Stromal cell of bone marrow (primary cell): ENCODE data around the gene LAMA3.
A peak's percentile ranks its signal among the peaks of the same experiment; 100 is the strongest.
"Not testable (repeated sequence)": the region's sequence is repeated elsewhere in the genome, so short reads cannot be mapped to it uniquely, and the experiment has no call there.

ENCODE experiments used
- DNase-seq: peaks from one replicate; pipeline ENCODE4 v3.0.0-alpha.2; 2012; ENCODE audit warnings: low read depth

The LAMA3 gene

DNA sequence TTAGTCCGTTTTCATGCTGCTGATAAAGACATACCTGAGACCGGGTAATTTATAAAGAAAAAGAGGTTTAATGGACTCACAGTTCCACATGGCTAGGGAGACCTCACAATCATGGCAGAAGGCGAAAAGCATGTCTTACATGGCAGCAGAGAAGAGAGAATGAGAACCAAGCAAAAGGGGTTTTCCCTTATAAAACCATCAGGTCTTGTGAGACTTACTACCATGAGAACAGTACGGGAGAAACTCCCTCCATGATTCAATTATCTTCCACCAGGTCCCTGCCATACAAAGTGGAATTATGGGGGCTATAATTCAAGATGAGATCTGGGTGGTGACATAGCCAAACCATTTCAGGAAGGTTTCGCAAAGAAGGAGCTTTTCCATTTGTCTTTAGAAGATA, 44.0 kb downstream of the LAMA3 start:
- not testable (repeated sequence) for DNase-seq

DNA sequence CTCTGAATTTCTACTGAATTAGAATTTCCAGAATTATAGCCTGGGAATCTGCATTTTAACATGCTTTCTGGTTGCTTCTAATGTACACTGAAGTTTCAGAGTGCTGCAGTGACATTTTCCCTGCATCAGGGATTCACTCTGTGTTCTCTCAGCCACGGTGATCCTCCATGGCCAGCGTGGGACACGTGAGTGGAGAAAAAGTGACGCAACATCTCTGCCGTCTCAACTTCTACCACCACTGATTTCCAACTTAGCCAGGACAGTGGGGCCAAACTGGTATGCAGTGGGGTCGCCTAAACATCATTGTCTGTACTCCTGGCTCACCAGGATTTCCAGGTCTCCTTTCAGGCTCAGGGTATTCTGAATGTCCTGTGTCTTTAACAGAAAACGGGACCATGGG, 44.6 kb downstream of the LAMA3 start:
- DNase-seq: no peak

DNA sequence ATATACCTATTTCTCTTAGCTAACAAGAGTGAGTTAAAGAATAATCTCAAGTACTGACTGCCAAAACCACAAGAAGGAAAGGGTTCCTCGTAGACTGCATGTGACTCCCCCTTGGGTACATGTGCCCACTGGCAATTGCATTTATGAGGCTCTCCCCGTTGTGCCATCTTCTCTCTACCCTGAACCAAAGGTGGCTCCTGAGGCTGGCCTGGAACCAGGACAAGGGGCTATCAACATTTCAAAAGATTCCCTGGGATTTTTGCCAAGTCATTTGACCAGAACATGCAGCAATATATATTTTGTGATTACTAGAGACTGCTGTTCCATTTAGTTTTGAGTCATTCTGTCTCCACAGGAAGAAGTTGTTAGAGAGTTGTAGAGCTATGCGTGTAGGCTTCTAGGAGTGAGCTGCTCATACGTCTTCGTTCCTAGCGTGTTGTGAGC, 45.8 kb downstream of the LAMA3 start:
- DNase-seq: no peak

DNA sequence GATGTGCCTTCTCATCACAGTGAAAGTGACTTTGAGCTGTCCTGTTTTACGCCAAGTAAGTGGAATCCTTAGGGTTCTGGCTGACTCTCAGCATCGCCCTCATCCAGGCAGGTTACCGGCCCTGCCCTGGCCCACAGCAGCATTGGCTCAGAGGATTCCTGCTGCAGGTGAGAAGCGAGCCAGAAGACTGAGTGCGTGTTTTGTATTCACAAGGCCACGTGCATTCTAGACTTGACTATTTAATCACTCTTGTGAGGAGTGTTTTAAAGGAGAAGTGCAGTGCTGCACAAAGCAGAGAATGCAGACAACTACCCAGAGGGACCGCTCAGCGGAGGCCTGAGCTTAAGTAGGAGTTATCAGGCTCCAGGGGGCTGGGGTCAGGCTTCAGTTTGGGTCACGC, 48.3 kb downstream of the LAMA3 start:
- DNase-seq: no peak

DNA sequence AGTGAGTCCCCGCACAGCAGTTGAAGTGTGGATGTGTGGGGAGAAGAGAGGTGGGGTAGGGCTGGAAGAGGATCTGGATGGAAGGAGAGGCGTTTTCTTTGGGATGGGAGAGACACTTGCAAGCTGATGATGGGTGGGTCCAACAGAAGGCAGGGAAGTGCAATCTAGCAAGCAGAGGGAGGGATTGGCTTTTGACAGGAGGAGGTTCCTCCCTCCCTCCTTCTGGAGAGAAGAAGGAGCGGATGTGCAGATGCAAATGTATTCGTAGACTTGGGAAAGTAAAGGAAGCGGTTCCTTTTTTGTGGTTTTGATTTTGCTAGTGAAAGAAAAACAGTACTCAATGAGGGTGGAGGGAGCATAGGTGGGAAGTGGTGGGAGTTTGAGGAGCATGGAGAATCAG, 48.9 kb downstream of the LAMA3 start:
- no peak for DNase-seq

DNA sequence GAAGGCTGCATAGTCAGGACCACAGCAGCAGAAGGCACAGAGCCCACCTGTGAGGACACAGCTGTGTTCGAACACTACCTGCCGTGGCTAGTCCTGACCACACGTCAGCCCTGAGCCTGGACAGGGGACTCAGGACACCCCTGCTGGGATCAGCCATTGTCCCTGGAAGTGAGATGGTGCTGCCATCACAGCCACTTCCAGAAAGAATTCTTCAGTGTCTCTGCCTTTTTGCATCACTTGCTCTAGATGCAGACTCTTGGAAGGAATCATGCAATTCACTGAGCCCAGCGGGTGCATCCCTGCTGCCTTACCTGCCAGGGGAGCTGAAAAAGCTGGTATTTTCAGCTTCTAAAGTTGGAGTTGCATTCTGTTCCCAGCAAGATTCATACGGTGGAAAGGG, 49.3 kb downstream of the LAMA3 start:
- no peak for DNase-seq

DNA sequence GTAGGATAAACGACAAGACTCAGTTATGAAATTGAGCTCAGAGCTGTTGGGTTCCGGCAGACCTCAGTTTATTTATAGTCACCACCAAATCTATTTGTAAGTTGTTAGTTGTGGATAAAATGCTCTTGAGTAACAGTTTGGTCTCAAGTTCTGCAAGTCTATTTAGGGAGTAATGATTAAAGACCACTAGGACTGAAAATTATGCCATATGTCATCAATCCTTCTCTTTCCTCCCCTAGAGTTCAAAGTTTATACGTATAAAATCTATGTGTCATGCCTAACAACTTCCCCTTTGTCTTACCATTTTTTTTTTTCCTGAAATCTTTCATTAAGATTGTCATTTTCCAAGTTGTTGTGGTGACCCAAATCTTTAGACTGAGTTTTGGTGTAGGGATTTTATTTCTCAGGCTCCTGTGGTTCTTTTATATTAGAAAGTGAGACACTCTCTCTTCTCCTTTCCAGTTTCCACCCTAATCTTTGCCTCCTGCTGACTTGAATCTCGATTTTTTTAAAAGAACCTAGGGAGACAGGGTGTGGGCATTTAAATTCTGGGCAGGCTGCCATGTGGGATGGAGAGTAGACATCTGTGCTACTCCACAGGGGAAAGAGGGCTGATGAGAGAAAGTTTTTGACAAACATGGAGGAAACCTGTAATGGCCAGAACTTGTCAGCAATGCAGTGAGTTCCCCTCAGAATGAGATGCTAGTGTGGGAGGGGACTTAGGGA, 51.0 kb downstream of the LAMA3 start:
- DNase-seq: peak; percentile 40

DNA sequence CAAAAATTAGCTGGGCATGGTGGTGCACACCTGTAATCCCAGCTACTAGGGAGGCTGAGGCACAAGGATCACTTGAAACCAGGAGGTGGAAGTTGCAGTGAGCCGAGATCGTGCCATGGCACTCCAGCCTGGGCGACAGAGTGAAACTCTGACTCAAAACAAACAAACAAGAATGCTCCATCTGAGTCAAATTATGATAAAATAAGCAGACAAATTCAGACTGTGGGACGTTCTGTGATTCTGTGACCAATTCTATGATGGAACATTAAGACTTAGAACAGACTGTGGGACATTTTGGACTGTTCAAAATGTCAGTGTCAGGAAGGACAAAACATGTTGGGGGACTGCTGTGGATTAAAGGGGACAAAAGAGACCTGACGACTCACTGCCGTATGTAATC, 52.7 kb downstream of the LAMA3 start:
- DNase-seq: not testable (repeated sequence)

DNA sequence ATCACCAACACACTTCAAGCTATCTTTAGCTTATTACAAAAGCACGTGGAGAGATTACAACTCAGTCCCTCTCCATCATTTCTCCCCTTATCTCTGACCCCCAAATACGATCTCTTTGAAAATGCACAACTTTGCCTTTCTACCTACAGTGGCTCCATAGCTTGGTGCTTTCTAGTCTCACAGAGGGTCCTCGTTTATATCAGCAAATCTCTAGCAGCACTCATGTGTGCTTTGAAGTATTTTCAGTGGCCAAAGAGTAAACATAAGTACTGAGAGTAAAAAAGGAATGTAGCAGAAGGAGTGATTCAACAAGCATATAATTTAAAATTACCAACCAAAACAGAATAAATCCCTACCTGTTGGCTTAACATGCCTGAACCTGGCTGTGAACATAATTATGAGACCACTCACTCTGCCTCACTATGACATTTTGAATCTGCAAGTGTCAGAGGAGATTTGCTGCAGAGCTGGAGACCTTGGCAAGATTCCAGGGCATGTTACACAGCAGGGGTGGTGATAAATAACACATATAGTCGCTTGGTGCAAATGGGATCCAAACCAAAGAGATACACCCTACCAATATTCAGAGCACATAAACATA, 54.6 kb downstream of the LAMA3 start:
- no peak for DNase-seq

DNA sequence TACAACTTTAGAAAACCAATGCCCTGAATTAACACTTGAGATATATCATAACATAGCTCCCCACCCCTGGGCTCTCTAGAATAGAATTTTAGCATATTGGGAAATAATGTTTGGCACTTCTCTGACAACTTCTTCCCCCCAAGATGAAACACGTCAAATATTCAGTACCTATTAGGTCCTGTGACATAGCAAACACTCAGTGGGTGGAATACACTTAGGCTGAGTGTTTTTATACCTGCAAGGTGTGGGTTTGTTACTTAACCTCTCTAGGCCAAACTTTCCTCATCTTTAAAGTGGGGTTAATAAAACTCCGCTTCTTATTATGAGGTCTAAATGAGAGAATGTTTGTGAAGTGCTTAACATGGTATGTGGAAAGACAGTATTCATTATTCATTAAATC, 56.1 kb downstream of the LAMA3 start:
- DNase-seq: no peak

DNA sequence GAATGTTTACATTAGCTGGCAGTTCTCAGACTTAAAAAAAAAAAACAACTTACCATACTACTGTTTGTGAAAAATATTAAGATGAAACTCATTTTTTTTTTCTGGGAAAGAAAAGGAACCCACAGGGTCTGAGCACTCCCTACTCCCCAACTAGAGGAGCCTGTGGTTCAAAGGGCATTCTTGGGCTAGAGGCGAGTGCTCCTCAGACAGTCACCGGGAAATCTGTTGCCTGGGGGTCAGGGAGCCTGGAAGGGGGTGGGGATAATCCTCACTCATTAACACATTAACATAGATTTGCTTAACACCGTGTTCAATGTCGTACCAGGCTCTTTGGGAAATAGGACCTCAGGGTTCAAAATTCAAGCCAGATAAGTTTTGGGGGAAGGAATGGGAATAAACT, 57.6 kb downstream of the LAMA3 start:
- no peak for DNase-seq

DNA sequence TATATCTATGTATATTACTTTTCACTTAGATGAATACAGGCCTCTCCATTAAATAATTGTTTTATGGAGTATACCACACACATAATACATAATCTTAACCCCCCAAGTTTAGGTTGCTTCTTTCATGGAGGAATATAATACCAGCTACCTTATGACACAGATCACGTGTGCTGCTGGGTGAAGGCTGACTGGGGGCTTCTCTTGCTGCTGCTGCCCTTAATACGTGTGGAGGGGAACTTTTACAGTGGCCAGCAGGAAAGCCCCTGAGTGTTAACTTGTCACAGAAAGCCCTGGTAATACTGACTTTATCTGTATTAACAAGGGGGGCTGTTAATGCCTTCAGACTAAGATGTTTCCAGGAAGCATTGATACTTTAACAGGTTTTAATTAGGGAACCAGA, 63.1 kb downstream of the LAMA3 start:
- DNase-seq: no peak

DNA sequence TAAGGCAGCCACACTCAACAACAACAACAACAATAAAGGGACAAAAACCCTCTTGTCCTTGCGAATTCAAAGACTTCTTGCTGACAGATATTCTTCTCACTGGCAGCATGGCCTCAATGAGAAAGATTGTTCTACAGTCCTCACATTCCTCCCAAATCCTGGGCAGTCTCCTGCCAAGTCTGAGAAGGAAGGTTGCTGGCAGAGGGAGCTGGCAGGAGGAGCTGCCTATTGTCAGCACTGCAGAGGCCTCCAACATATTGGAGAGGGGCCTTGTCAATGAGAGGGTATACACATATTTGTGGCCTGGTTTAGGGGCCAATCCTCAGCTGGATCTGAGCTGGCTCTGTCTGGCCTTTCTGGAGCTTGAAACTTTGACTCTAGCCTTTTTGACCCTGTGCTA, 63.5 kb downstream of the LAMA3 start:
- DNase-seq: no peak

DNA sequence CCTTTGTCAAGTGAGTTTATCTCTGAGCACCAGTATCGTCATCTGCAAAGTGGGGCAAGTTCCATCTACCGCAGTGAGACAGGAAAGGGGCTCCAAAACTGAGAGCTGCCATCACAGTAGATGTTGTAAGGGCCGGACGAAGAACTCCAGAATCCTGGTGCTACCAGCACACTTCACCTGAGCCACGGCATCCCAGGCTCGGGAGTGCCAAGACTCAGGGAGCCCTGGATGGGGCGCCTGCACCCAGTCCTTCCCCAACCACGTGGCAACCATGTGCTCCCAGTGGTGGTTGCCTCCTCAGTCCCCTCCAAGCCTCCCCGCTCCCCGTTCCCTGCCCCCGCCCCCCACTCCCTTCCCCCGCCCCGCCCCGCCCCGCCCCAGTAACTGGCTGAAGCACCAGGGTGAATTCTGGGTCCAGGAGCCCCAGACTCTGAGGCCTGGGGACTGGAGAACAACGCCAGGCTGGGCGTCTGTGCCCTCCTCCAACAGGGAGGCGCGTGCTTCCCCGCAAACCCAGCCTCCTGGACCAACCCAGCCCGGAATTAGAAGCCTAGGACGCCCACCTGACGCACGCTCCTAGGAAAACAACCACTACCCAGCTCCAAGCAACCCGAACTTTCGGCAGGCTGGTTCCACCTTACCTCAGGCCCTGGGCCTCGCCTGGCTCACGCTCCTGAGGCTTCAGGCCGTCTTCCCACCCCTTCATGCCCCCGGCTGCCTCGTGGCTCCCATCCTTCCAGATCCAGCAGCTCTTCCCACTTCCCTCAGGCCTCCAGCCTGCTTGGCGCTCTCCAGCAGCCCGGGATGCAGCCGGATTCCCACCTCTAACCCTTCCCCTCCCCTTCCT, 67.6 kb downstream of the LAMA3 start:
- DNase-seq: no peak

DNA sequence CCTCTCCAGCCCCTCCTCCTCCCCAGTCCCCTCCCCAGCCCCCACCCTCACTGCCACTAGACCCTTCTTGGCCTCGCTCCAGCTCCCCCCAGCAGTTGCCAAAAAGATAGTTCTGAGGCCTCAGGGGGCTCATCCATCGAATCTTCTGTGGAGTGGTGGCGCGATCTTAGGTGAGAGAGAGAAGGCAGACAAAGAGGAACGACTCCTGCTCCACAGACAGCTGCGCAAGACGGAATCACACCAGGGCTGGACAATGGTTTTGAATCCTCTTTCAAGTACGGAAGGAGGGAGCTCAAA, 68.1 kb downstream of the LAMA3 start:
- no peak for DNase-seq

DNA sequence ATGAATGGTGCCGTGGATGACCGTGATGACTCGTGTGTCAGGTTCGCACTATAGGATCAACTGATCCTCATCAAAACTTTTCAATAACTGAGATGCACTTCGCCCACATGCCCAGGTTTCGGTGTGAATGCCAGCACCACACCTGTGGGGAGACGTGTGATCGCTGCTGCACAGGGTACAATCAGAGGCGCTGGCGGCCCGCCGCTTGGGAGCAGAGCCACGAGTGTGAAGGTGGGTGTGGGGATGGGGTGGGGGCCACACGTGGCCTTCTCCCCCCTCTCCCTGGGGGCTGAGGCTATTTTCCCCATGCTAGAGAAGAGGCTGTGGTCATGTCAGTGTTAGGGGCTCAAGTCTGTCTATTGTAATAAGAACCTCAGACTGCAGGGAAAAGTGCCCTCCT, 69.0 kb downstream of the LAMA3 start:
- no peak for DNase-seq

DNA sequence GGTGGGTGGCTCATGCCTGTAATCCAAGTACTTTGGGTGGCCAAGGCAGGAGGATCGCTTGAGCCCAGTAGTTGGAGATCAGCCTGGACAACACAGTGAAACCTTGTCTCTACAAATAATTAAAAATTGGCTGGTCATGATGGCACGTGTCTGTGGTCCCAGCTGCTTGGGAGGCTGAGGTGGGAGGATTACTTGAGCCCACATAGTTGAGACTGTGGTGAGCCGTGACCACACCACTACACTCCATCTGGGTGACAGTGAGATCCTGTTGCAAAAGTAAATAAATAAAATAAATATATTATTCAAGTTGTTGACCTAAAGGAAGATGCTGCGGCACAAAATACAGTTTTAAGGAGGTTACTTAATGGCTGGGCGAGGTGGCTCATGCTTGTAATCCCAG, 72.7 kb downstream of the LAMA3 start:
- no peak for DNase-seq

DNA sequence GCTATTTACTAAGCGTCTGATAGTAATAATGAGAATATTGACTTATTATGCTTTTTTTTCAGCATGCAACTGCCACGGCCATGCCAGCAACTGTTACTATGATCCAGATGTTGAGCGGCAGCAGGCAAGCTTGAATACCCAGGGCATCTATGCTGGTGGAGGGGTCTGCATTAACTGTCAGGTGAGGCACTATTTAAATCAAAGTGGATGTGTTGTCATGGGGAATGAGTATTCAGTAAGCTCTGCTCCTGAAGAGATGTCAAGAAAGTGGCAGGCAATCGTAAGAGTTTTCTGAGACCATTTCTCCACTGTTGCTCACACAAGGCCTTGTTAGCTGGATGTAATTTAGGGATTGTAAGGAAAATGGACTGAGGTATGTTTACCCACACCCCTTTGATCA, 74.1 kb downstream of the LAMA3 start:
- DNase-seq: no peak

DNA sequence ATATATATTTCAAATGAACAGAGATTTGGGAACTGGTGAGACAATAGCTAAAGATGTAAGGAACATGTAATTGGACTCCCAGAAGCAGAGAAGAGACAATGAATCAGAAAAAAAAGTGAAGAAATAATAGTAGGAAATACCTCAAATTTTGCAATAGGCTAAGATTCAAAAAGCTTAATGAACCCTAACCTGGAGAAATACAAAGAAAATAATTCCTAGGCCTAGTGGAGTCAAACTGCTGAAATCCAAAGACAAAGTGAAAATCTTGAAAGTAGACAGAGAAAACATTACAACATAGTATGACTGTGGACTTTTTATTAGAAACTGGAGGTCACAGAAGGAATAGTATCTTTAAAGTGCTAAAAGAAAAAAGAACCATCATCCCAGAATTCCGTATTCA, 76.7 kb downstream of the LAMA3 start:
- DNase-seq: no peak

DNA sequence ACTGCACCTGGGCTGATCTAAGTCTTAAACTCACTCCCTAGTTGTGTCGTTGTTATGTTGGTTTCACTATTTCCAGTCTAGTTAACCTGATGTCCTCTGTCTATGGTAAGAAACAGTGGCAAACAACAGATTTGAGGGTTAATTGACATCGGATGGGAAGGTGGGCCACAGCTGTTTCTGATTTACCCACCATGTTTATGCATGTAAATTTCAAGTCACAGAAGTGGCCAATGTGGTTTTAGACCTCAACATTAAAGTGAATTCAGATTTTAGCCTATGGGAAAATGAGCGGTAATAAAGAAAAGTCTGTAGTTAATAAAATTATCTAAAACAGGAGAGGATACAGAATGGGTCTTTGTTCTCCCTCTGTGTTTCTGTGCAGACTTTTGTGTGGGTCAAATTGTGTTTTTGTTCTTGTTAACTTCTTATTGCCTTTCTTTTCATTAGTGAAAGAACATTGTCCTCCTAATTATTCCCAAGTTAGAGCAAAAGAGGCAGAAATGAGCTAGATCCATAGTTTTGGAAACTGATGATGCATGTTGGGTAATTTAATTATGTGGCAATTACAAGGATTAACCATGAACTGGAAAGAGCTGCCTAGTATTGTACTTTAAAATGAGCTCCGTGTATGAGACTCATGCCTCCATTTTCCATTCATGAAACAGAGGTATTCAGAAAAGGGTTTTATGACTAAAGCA, 83.2 kb downstream of the LAMA3 start:
- DNase-seq: no peak

DNA sequence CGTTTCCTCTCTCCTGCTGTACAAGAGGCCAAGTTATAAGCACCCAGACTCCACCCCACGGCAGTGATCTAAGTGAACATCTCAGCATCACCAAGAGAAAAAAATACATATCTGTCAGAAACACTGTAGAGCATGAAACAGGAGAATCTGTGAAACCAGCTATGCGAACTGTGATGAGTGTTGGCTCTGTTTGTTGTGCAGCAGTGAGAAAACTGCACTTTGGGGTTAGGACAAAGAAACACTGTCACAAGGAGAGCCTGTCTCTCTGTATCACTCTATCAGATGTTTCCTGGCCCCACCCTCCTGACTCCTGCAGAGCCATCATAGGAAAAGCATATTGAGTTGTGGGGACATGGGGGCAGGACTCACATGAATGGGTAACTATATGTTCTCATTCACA, 87.1 kb downstream of the LAMA3 start:
- no peak for DNase-seq

DNA sequence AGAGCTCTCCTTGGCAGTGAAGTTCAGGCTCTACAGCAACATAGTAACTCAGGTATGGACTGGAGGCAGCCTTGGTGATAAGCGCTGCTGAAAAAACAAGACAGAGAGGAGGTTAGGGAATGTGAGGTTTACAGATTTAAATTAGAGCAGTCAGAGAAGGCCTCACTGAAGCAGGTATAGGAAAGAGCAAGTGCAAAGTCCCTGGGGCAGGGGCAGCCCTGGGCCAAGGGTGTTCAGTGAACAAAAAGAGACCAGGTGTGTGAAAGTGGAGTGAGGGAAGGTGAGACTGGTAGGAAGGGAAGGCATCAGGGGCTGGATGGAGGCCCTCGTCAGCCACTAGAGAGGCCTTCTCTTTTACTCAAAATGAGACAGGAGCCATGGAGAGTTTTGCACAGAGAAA, 89.6 kb downstream of the LAMA3 start:
- no peak for DNase-seq
